Psoas muscle (tissue), 8 donors: ENCODE data around the gene RSKR. TPM values are rescaled to one million over a fixed set of nuclear protein-coding genes. Genes with fewer than 3 reads are reported as not detected.
"Not testable (repeated sequence)": the region's sequence is repeated elsewhere in the genome, so short reads cannot be mapped to it uniquely, and the experiment has no call there.

ENCODE experiments used
- ATAC-seq, 4 donors: fragments of 200-7000 bp; cut with Tn5 transposase; one replicate each; pipeline ENCODE4 v1.9.1; 2020; ENCODE audit warnings: moderate library complexity in 3 of 4, mild to moderate bottlenecking in 2 of 4
- DNase-seq, 2 donors: peaks; one replicate each; pipeline ENCODE4 v3.0.0-alpha.2; 2020
- H3K27ac ChIP-seq: fragments of 200-600 bp; one replicate; pipeline ENCODE4 v1.8.0; 2022
- H3K27me3 ChIP-seq, 3 donors: fragments of 200-600 bp in 1 of 3; one replicate each; pipeline versions ENCODE4 v1.6.1 to v1.8.0; 2013 to 2022; ENCODE audit warnings: low read length in 2 of 3, mild to moderate bottlenecking in 2 of 3, moderate library complexity in 1 of 3; ENCODE audit not compliant: insufficient read depth in 3 of 3
- H3K36me3 ChIP-seq, 2 donors: fragments of 200-600 bp in 1 of 2; one replicate each; pipeline versions ENCODE4 v1.6.1 to v1.8.0; 2013 to 2022; ENCODE audit warnings: low read depth in 1 of 2, mild to moderate bottlenecking in 1 of 2, moderate library complexity in 1 of 2; ENCODE audit not compliant: insufficient read depth in 1 of 2
- H3K4me1 ChIP-seq: fragments of 200-600 bp; one replicate; pipeline ENCODE4 v1.8.0; 2022
- H3K4me3 ChIP-seq: fragments of 200-600 bp; one replicate; pipeline ENCODE4 v1.8.0; 2022; ENCODE audit warnings: mild to moderate bottlenecking
- H3K9me3 ChIP-seq: fragments of 200-600 bp; one replicate; pipeline ENCODE4 v1.8.0; 2022
- CTCF ChIP-seq: fragments of 200-600 bp; IDR thresholded peaks from one replicate; pipeline ENCODE4 v1.8.0; 2022; ENCODE audit warnings: antibody characterized with exemption
- WGBS, 3 donors: extraction: QIAGEN DNeasy Blood & Tissue Kit; methylation state at CpG; one replicate each; pipeline versions ENCODE4 v1.1.6 to v1.1.7; 2013; 5-methylcytosine and 5-hydroxymethylcytosine counted together
- intact Hi-C, 2 donors: fragments of 100-400 bp; cut with DNase I; formaldehyde crosslinking; loops; one replicate each; pipeline versions ENCODE4 v1.11.0 to v1.14.2; 2022
- polyA plus RNA-seq, 3 donors: library from polyadenylated mRNA; stranded (reverse); fragments of 200-250 nt; gene quantifications; one replicate each; pipeline ENCODE4 v1.2.3, GENCODE V29; 2013
- total RNA-seq, 4 donors: library from RNA; stranded (reverse); fragmentation: NEBNext Ultra II Directional in 2 of 4; extraction: Animal tissue kit (Norgen Biotek cat#: 25700) in 2 of 4; gene quantifications; one replicate each; pipeline versions ENCODE4 v1.2.1 to v1.2.4, GENCODE V29; 2021 to 2023
- donor health status: healthy with polysubstance abuse.
- donor health status: DM: no; HTN: no; CAD: no; lungs with moderate emphysema.
- donor health status: Bipolar disorder and iron deficiency.
- donor health status: healthy.
- donor health status: DM: yes; HTN: yes; CAD: no.
- donor health status: DM: no; HTN: no; CAD: no.
- donor health status: DM: no; HTN: no; CAD: no.
- donor health status: DM: yes; HTN: yes; CAD: no.

RSKR gene
- total and polyA plus RNA-seq, 7 donors: 2.0 to 7.6 (median 4.3) TPM

- H3K36me3 ChIP-seq: no peaks in the 10 kb centered on the region
- no peaks in the 10 kb centered on the region for H3K4me1 ChIP-seq
- H3K27me3 ChIP-seq: no peaks in the 10 kb centered on the region
- no peak for TF ChIP-seq CTCF
- ATAC-seq (no peak), DNase-seq (no peak)
- H3K9me3 ChIP-seq: no peaks in the 10 kb centered on the region
- no peak overlapping the region for H3K4me3 ChIP-seq
- intact Hi-C loops: no loop called here
- no peak overlapping the region for H3K27ac ChIP-seq
- 85 to 95% (median 92%) methylated on average over 4 of the region's 4 CpGs for WGBS, 3 donors
Observed at GRCh38 chr17:28579526-28579925, 34.5 kb downstream of the RSKR start.

GRCh38 chr17:28578246-28579195 is 35.5 kb downstream of the RSKR start:
- no peak for DNase-seq
- H3K27ac ChIP-seq: no peak overlapping the region
- ATAC-seq: no peak
- H3K4me1 ChIP-seq: no peaks in the 10 kb centered on the region
- no peaks in the 10 kb centered on the region for H3K27me3 ChIP-seq
- H3K36me3 ChIP-seq: no peaks in the 10 kb centered on the region
- TF ChIP-seq CTCF: no peak
- intact Hi-C loops: no loop called here
- no peak overlapping the region for H3K4me3 ChIP-seq
- WGBS, 3 donors: 98 to 99% (median 99%) methylated on average over 8 of the region's 8 CpGs
- no peaks in the 10 kb centered on the region for H3K9me3 ChIP-seq

GRCh38 chr17:28577466-28577824 is 36.5 kb downstream of the RSKR start:
- H3K27ac ChIP-seq: no peak overlapping the region
- ATAC-seq: no peak
- H3K27me3 ChIP-seq: no peaks in the 10 kb centered on the region
- no peaks in the 10 kb centered on the region for H3K36me3 ChIP-seq
- H3K9me3 ChIP-seq: no peaks in the 10 kb centered on the region
- no peak overlapping the region for H3K4me3 ChIP-seq
- intact Hi-C loops: no loop called here
- WGBS, 3 donors: 98 to 100% (median 100%) methylated on average over 3 of the region's 3 CpGs
- peaks cover under 1% of the 10 kb centered on the region for H3K4me1 ChIP-seq
- TF ChIP-seq CTCF: no peak
- no peak for DNase-seq

- 8 to 11% (median 9%) methylated on average over 22 to 25 of the region's 26 CpGs for WGBS, 3 donors
- Histone ChIP-seq H3K27me3 (no peaks in the 10 kb centered on the region), H3K27ac (no peak within 1 kb of the TSS), H3K36me3 (no peaks in the 10 kb centered on the region), H3K4me1 (peaks cover 6% of the 10 kb centered on the region), H3K4me3 (peak within 1 kb of the TSS; percentile 41), H3K9me3 (no peaks in the 10 kb centered on the region)
- DNase-seq (peak; percentile 97 to 98), ATAC-seq (peak; percentile 97 to 98 (median 97))
- intact Hi-C loops: no loop called here
- no peak for TF ChIP-seq CTCF
Observed at GRCh38 chr17:28576758-28577465, 37.1 kb downstream of the RSKR start, which contains the start of gene ALDOC. TSS of gene ALDOC (minus strand) at chr17:28576895. CDS start at chr17:28575532, 1,363 bp downstream.

GRCh38 chr17:28576016-28576415 is 38.0 kb downstream of the RSKR start:
- H3K4me1 ChIP-seq, H3K4me3 ChIP-seq, H3K9me3 ChIP-seq, intact Hi-C loops, H3K27ac ChIP-seq, DNase-seq, ATAC-seq, H3K27me3 ChIP-seq, H3K36me3 ChIP-seq: not testable (repeated sequence)
- 63 to 72% (median 66%) methylated on average over 3 of the region's 3 CpGs for WGBS, 3 donors
